Right atrium auricular region (tissue), 2 donors: ENCODE measurements around the gene GTF2A1. TPM values are rescaled to one million over a fixed set of nuclear protein-coding genes. Genes with fewer than 3 reads are reported as not detected.

Experiments
- DNase-seq: peaks from one replicate; pipeline ENCODE4 v3.0.0-alpha.2; 2019; ENCODE audit warnings: low spot score
- H3K27ac ChIP-seq, 2 donors: fragments of 200-600 bp; sonication (generic); 1 replicate in 1 of 2; 2 replicates in 1 of 2; pipeline ENCODE4 v1.5.1; 2016 to 2019
- H3K27me3 ChIP-seq, 2 donors: fragments of 200-600 bp; sonication (generic); one replicate each; pipeline versions ENCODE4 v1.5.1 to v1.6.0; 2017 to 2019
- H3K36me3 ChIP-seq: fragments of 200-600 bp; sonication (generic); one replicate; pipeline ENCODE4 v1.5.1; 2016
- H3K4me1 ChIP-seq, 2 donors: fragments of 200-600 bp; sonication (generic); one replicate each; pipeline versions ENCODE4 v1.5.1 to v1.6.0; 2017 to 2019
- H3K4me3 ChIP-seq, 2 donors: fragments of 200-600 bp; sonication (generic); 1 replicate in 1 of 2; 2 replicates in 1 of 2; pipeline ENCODE4 v1.5.1; 2017 to 2019; ENCODE audit warnings: mild to moderate bottlenecking in 1 of 2, moderate library complexity in 1 of 2
- H3K9me3 ChIP-seq, 2 donors: fragments of 200-600 bp; sonication (generic); one replicate each; pipeline ENCODE4 v1.5.1; 2019
- total RNA-seq, 2 donors: library from RNA; depleted of rRNA; stranded (reverse); fragments of >200 nt; gene quantifications; one replicate each; pipeline ENCODE4 v1.1.0, GENCODE V29; 2016
- TF ChIP-seq, protein P1 (sequence below), 2 donors: fragments of 200-600 bp; sonication (generic); IDR thresholded peaks; one replicate each; pipeline ENCODE4 v1.5.1; 2019; ENCODE audit warnings: antibody characterized with exemption in 2 of 2

The GTF2A1 gene
- total RNA-seq, 2 donors from 2014 or later: 14.6 to 17.1 TPM

DNA sequence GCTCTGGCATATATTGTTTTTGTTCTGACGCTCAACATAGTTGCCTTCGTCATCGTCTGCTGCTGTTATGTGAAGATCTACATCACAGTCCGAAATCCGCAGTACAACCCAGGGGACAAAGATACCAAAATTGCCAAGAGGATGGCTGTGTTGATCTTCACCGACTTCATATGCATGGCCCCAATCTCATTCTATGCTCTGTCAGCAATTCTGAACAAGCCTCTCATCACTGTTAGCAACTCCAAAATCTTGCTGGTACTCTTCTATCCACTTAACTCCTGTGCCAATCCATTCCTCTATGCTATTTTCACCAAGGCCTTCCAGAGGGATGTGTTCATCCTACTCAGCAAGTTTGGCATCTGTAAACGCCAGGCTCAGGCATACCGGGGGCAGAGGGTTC, 77.0 kb downstream of the GTF2A1 start:
- Histone ChIP-seq H3K36me3 (no peaks in the 10 kb centered on the region), H3K9me3 (no peaks in the 10 kb centered on the region), H3K4me1 (no peaks in the 10 kb centered on the region), H3K27ac (no peak overlapping the region), H3K27me3 (no peaks in the 10 kb centered on the region), H3K4me3 (no peak overlapping the region)
- TF ChIP-seq, protein P1, sequence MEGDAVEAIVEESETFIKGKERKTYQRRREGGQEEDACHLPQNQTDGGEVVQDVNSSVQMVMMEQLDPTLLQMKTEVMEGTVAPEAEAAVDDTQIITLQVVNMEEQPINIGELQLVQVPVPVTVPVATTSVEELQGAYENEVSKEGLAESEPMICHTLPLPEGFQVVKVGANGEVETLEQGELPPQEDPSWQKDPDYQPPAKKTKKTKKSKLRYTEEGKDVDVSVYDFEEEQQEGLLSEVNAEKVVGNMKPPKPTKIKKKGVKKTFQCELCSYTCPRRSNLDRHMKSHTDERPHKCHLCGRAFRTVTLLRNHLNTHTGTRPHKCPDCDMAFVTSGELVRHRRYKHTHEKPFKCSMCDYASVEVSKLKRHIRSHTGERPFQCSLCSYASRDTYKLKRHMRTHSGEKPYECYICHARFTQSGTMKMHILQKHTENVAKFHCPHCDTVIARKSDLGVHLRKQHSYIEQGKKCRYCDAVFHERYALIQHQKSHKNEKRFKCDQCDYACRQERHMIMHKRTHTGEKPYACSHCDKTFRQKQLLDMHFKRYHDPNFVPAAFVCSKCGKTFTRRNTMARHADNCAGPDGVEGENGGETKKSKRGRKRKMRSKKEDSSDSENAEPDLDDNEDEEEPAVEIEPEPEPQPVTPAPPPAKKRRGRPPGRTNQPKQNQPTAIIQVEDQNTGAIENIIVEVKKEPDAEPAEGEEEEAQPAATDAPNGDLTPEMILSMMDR (IDR thresholded peaks at IDR 0.05): no peak
- DNase-seq: no peak

DNA sequence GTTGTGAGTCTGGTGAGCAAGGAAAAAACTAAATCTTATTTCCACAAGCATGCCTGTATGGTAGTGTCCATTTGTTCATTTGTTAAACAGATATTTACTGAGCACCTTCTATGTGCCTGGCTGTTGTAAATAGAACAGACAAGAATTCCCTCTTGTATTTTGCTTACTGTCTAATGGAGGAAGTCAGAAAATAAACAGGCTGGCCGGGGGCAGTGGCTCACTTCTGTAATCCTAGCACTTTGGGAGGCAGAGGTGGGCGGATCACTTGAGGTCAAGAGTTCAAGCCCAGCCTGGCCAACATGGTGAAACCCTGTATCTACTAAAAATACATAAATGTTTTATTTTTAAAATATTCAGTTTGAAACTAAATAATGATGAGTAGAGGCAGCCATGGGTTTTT, 79.3 kb downstream of the GTF2A1 start:
- Histone ChIP-seq H3K4me1 (no peaks in the 10 kb centered on the region), H3K27ac (no peak overlapping the region), H3K36me3 (no peaks in the 10 kb centered on the region), H3K9me3 (no peaks in the 10 kb centered on the region), H3K4me3 (no peak overlapping the region), H3K27me3 (no peaks in the 10 kb centered on the region)
- no peak for DNase-seq
- TF ChIP-seq, protein P1 (IDR thresholded peaks at IDR 0.05): no peak

DNA sequence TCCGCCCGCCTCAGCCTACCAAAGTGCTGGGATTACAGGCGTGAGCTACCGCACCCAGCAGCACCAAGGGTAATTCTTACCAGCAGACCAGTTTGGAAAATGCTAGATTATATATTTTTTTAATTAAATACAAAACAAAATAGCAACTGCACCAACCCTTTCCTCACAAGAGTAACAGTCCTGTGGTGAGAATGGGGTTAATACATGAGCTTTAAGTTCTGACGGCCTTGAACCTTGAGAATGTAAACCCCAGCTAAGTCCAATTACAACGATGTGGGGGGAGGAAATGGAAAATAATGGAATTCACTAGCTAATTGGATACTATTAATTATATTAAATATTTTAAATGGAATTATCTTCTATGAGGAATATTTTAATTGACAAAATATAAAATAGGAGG, 82.3 kb downstream of the GTF2A1 start:
- DNase-seq: no peak
- Histone ChIP-seq H3K9me3 (no peaks in the 10 kb centered on the region), H3K4me1 (no peaks in the 10 kb centered on the region), H3K27me3 (no peaks in the 10 kb centered on the region), H3K4me3 (no peak overlapping the region), H3K36me3 (no peaks in the 10 kb centered on the region), H3K27ac (no peak overlapping the region)
- TF ChIP-seq, protein P1 (IDR thresholded peaks at IDR 0.05): no peak

DNA sequence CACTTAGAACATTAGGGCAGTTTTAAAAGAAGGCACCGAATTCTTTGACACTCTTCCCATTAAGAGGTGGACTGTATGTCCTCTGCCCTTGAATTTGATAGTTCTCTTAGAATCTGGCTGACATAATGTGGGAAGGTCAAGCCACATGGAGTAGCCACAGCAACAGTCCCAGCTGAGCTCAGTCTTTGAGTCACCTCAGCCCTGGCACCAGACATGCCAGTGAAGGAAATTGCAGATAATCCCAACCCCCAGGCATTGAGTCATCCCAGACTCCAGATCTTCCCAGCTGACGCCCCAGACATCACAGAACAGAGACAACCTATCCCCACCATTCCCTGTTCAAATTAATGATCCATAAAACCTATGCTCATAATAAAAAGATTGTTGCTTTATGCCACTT, 83.4 kb downstream of the GTF2A1 start:
- Histone ChIP-seq H3K36me3 (no peaks in the 10 kb centered on the region), H3K4me1 (no peaks in the 10 kb centered on the region), H3K27ac (no peak overlapping the region), H3K27me3 (no peaks in the 10 kb centered on the region), H3K4me3 (no peak overlapping the region), H3K9me3 (no peaks in the 10 kb centered on the region)
- DNase-seq: no peak
- TF ChIP-seq, protein P1 (IDR thresholded peaks at IDR 0.05): no peak

DNA sequence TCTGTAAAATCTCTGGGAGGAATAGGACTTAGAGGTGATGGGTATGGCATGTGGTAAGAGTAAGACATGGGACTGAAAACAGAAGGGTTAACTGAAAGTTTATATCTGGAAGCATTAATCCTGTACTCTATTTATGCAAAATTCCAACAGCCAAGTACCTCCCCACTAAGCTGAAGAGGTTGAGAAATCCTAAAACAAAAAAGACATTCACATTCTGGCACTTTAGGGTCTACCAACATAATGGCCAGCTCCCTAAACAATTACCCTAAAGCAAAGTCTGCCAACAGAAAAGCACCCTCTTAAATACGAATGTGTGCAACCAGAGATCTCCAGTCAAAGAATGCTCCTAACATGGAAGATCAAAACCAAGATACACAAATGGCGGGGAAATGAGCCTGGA, 87.4 kb downstream of the GTF2A1 start:
- no peak for DNase-seq
- Histone ChIP-seq H3K9me3 (no peaks in the 10 kb centered on the region), H3K27me3 (no peaks in the 10 kb centered on the region), H3K4me3 (no peak overlapping the region), H3K4me1 (no peaks in the 10 kb centered on the region), H3K36me3 (no peaks in the 10 kb centered on the region), H3K27ac (no peak overlapping the region)
- TF ChIP-seq, protein P1 (IDR thresholded peaks at IDR 0.05): no peak

DNA sequence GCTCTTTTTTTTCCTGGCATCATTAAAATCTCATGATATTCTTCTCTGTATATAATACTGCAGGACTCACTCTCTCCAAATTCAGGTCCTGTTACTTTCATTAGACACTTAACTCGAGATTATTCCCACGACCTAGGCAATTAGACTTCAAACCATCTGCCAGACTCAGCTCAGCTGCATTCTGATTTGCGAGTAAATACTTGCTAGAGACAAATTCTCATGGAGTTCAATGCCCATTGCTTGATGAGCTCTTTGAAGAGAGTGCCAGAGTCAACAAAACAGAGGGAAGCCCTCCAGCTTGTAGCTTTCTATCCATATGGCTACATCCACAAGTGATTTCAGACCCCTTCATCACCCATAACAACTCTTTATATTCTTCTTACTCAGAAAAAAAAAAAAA, 88.3 kb downstream of the GTF2A1 start:
- TF ChIP-seq, protein P1 (IDR thresholded peaks at IDR 0.05): no peak
- Histone ChIP-seq H3K4me3 (no peak overlapping the region), H3K9me3 (no peaks in the 10 kb centered on the region), H3K27ac (no peak overlapping the region), H3K36me3 (no peaks in the 10 kb centered on the region), H3K27me3 (no peaks in the 10 kb centered on the region), H3K4me1 (no peaks in the 10 kb centered on the region)
- DNase-seq: no peak
